SK-N-SH (cell line): Measurements from ENCODE around the gene HECTD2. TPM values are rescaled to one million over a fixed set of nuclear protein-coding genes. Genes with fewer than 3 reads are reported as not detected.

Source experiments
- CTCF ChIA-PET: fragments of 300-600, 350-600 bp; formaldehyde crosslinking; extraction: SDS; loops from one replicate; lab custom pipeline; 2021; lab: Yijun Ruan, JAX
- POLR2A ChIA-PET: fragments of 350-600 bp; sonication (Branson Sonifier 250); formaldehyde crosslinking; extraction: SDS; loops from one replicate; lab custom pipeline; 2020; ENCODE audit warnings: antibody characterized with exemption, inconsistent platforms; lab: Yijun Ruan, JAX
- DNase-seq: peaks from one replicate; pipeline ENCODE4 v3.0.0; 2012
- H2AFZ ChIP-seq: fragments of 200-600 bp; sonication (generic); 2 replicates; pipeline ENCODE4 v1.8.1; 2016; ENCODE audit warnings: antibody characterized with exemption, mild to moderate bottlenecking, low read depth
- H3F3A ChIP-seq: fragments of 200-600 bp; sonication (generic); replicated peaks from 2 replicates; pipeline ENCODE3; 2016; ENCODE audit warnings: antibody characterized with exemption, mild to moderate bottlenecking; ENCODE audit not compliant: insufficient read depth
- H3K27ac ChIP-seq, 2 experiments: fragments of 200-500 bp in 1 of 2; fragments of 200-600 bp in 1 of 2; sonication (Bioruptor generic) in 1 of 2; sonication (generic), shearing (Covaris generic) in 1 of 2; 2 replicates each; pipeline versions ENCODE4 v1.5.1 to v1.6.1; 2014 to 2016; ENCODE audit warnings: low read depth in 2 of 2, inconsistent platforms in 1 of 2, low read length in 1 of 2, mild to moderate bottlenecking in 1 of 2, mixed read lengths in 1 of 2
- H3K27me3 ChIP-seq: fragments of 200-600 bp; sonication (generic), shearing (Covaris generic); 2 replicates; pipeline ENCODE4 v1.6.1; 2016; ENCODE audit warnings: mixed run types; ENCODE audit not compliant: insufficient read depth
- H3K36me3 ChIP-seq, 2 experiments: fragments of 200-500 bp in 1 of 2; fragments of 200-600 bp in 1 of 2; sonication (Bioruptor generic) in 1 of 2; sonication (generic) in 1 of 2; replicated peaks in 1 of 2; 2 replicates each; pipeline versions ENCODE3 to v1.5.1; 2014 to 2016; ENCODE audit warnings: low read length in 1 of 2, mild to moderate bottlenecking in 1 of 2; ENCODE audit not compliant: insufficient read depth in 2 of 2, control insufficient read depth in 1 of 2
- H3K4me1 ChIP-seq, 2 experiments: fragments of 200-500 bp in 1 of 2; fragments of 200-600 bp in 1 of 2; sonication (Bioruptor generic) in 1 of 2; sonication (generic), shearing (Covaris generic) in 1 of 2; 2 replicates each; pipeline versions ENCODE4 v1.5.1 to v1.6.1; 2014 to 2016; ENCODE audit warnings: low read depth in 1 of 2, low read length in 1 of 2, mixed run types in 1 of 2; ENCODE audit not compliant: insufficient read depth in 2 of 2, control insufficient read depth in 1 of 2
- H3K4me2 ChIP-seq: fragments of 200-600 bp; sonication (generic), shearing (Covaris generic); 2 replicates; pipeline ENCODE4 v1.6.1; 2017; ENCODE audit warnings: mixed run types
- H3K4me3 ChIP-seq, 2 experiments: fragments of 200-500 bp in 1 of 2; fragments of 200-600 bp in 1 of 2; sonication (Bioruptor generic) in 1 of 2; sonication (generic), shearing (Covaris generic) in 1 of 2; 2 replicates each; pipeline versions ENCODE4 v1.5.1 to v1.8.1; 2014 to 2016; ENCODE audit warnings: low read depth in 2 of 2, inconsistent platforms in 1 of 2, low read length in 1 of 2, mild to moderate bottlenecking in 1 of 2, mixed read lengths in 1 of 2, moderate library complexity in 1 of 2
- H3K79me2 ChIP-seq: fragments of 200-600 bp; sonication (generic); 2 replicates; pipeline ENCODE4 v1.8.1; 2017; ENCODE audit warnings: mild to moderate bottlenecking; ENCODE audit not compliant: insufficient read depth
- H3K9ac ChIP-seq: fragments of 200-600 bp; sonication (generic); 2 replicates; pipeline ENCODE4 v1.6.1; 2017; ENCODE audit warnings: mixed run types
- H3K9me2 ChIP-seq: fragments of 200-600 bp; sonication (generic); 2 replicates; pipeline ENCODE4 v1.6.1; 2017; ENCODE audit warnings: mixed run types
- H3K9me3 ChIP-seq: fragments of 200-600 bp; sonication (generic); 2 replicates; pipeline ENCODE4 v1.6.1; 2017; ENCODE audit warnings: mixed run types, mild to moderate bottlenecking, moderate library complexity
- H4K20me1 ChIP-seq: fragments of 200-600 bp; sonication (generic); 2 replicates; pipeline ENCODE4 v1.6.1; 2017; ENCODE audit warnings: mild to moderate bottlenecking, mixed run types; ENCODE audit not compliant: insufficient read depth
- CTCF ChIP-seq: fragments of 200-600 bp; sonication (generic); IDR thresholded peaks from 2 replicates; pipeline ENCODE4 v1.6.1; 2017; ENCODE audit warnings: antibody characterized with exemption, mild to moderate bottlenecking, moderate library complexity
- ELF1 ChIP-seq: IDR thresholded peaks from 2 replicates; pipeline ENCODE4 v1.4.0; 2012
- EP300 ChIP-seq, 2 experiments: IDR thresholded peaks; 2 replicates each; pipeline versions ENCODE4 v1.4.0 to v1.6.1; 2012; ENCODE audit warnings: borderline replicate concordance in 1 of 2, low read depth in 1 of 2, low read length in 1 of 2
- GATA2 ChIP-seq: sonication (generic); formaldehyde crosslinking; IDR thresholded peaks from 2 replicates; pipeline ENCODE4 v1.5.0; 2020; ENCODE audit warnings: mild to moderate bottlenecking, missing genetic modification reagents
- JUND ChIP-seq: IDR thresholded peaks from 2 replicates; pipeline ENCODE4 v1.4.0; 2012
- MEF2A ChIP-seq: IDR thresholded peaks from 2 replicates; pipeline ENCODE4 v1.4.0; 2012; ENCODE audit warnings: low read depth, borderline replicate concordance
- NFIC ChIP-seq: IDR thresholded peaks from 2 replicates; pipeline ENCODE4 v1.4.0; 2012; ENCODE audit warnings: borderline replicate concordance
- NRF1 ChIP-seq: IDR thresholded peaks from 2 replicates; pipeline ENCODE4 v1.6.1; 2012; ENCODE audit warnings: low read depth, mild to moderate bottlenecking, low read length
- PBX3 ChIP-seq: IDR thresholded peaks from 2 replicates; pipeline ENCODE4; 2012
- RAD21 ChIP-seq: IDR thresholded peaks from 2 replicates; pipeline ENCODE4 v1.6.1; 2012; ENCODE audit warnings: mild to moderate bottlenecking, low read length
- SMC3 ChIP-seq: IDR thresholded peaks from 2 replicates; pipeline ENCODE4 v1.6.1; 2012; ENCODE audit warnings: low read depth, low read length, improper control_type of control experiment
- YY1 ChIP-seq: IDR thresholded peaks from 2 replicates; pipeline ENCODE4 v1.4.0; 2012; ENCODE audit warnings: low read depth, mild to moderate bottlenecking
- ZBTB33 ChIP-seq: IDR thresholded peaks from 2 replicates; pipeline ENCODE4 v1.4.0; 2012; ENCODE audit warnings: low read depth, borderline replicate concordance
- WGBS: methylation state at CpG from one replicate; pipeline ENCODE4 v1.1.6; 2017; ENCODE audit warnings: low lambda C conversion rate; 5-methylcytosine and 5-hydroxymethylcytosine counted together
- polyA plus RNA-seq, 3 experiments: library from polyadenylated mRNA; depleted of rRNA; stranded (reverse); fragments of >200 nt; gene quantifications; 2 replicates each; pipeline ENCODE4 v1.2.3, GENCODE V29; 2012
- TF ChIP-seq, protein P1 (sequence below): fragments of 150-350 bp; IDR thresholded peaks from 2 replicates; pipeline ENCODE4 v1.6.1; 2016; ENCODE audit warnings: mild to moderate bottlenecking, low read depth, low read length

HECTD2 gene
- polyA plus RNA-seq, 1 of the 3 experiments (the other 2 are of a cell fraction) = 4.1 TPM

DNA sequence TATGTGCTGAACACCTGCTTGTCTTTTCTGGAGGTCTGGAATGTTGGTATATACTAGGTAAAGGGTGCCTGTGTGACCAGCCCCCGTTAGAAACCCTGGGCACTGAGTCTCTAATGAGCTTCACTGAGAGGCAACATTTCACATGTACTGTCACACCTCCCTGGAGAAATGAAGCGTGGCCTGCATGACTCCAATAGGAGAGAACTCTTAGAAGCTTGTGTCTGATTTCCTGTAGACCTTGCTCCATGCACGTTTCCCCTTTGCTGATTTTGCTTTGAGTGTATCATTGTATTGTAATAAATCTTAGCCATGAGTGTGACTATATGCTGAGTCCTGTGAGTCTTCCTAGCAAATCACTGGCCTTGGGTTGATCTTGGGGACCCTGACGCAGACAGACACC is 139.9 kb downstream of the HECTD2 start (continued):
- no peak for TF ChIP-seq CTCF
- TF ChIP-seq JUND = no peak
- no peak for TF ChIP-seq EP300 (IDR thresholded peaks at IDR 0.05; ENCODE audit: borderline replicate concordance in 1 of 2, low read depth in 1 of 2, low read length in 1 of 2)
- TF ChIP-seq YY1 = no peak
- TF ChIP-seq NRF1 = no peak
- TF ChIP-seq GATA2 = no peak
- TF ChIP-seq SMC3 = no peak
- TF ChIP-seq ZBTB33 = no peak
- TF ChIP-seq MEF2A = no peak
- TF ChIP-seq PBX3 = no peak

DNA sequence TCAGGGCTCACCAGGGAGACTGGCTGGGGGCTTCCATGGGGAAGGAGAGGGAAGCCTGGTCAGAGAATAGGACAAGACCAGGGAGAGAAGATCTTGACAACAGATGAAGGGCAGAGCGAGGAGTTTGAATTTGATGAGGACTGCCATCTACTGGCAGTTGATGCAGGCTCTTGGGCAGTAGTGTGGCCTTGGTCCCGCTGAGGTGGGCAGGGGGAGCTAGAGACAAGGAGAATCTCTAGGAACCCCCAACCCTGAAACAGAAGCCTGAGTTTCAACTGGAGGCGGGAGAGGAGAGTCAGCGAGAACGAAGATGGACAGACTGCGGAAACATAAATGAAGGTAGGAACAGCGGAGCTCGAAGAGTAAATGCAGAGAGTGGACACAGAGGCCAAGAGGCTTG is 141.7 kb downstream of the HECTD2 start:
- Histone ChIP-seq H3K27me3 (no peaks in the 10 kb centered on the region), H3K4me1 (peaks cover 0 to 5% of the 10 kb centered on the region in 2 experiments; a peak in 2 of 4 replicates), H3K9me2 (no peaks in the 10 kb centered on the region), H3K9ac (no peak overlapping the region), H3K36me3 (no peaks in the 10 kb centered on the region), H3K27ac (no peak overlapping the region), H3K79me2 (no peaks in the 10 kb centered on the region), H3K4me3 (no peak overlapping the region), H3K4me2 (no peak overlapping the region), H2AFZ (no peak overlapping the region), H4K20me1 (no peaks in the 10 kb centered on the region), H3K9me3 (no peaks in the 10 kb centered on the region), H3F3A (no peaks in the 10 kb centered on the region)
- DNase-seq = peak; percentile 55
- ChIA-PET POLR2A (interaction anchor here (1.2 to 1.3 kb wide), 2 partner anchors 15 to 81 kb away, joined by 3 read pairs; partner anchors contain the start of gene PPP1R3C), CTCF (interaction anchor here (0.6 to 4.0 kb wide), 33 partner anchors 9 to 672 kb away, joined by 3 to 61 read pairs (median 4); partner anchors contain the start of gene PPP1R3C)
- WGBS = 81% methylated on average over 8 of the region's 8 CpGs
- peak; percentile 68 for TF ChIP-seq CTCF
- peak; percentile 77 for TF ChIP-seq RAD21
- TF ChIP-seq, protein P1, sequence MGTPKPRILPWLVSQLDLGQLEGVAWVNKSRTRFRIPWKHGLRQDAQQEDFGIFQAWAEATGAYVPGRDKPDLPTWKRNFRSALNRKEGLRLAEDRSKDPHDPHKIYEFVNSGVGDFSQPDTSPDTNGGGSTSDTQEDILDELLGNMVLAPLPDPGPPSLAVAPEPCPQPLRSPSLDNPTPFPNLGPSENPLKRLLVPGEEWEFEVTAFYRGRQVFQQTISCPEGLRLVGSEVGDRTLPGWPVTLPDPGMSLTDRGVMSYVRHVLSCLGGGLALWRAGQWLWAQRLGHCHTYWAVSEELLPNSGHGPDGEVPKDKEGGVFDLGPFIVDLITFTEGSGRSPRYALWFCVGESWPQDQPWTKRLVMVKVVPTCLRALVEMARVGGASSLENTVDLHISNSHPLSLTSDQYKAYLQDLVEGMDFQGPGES = no peak
- no peak for TF ChIP-seq NFIC
- no peak for TF ChIP-seq ELF1
- no peak for TF ChIP-seq GATA2
- TF ChIP-seq SMC3 = peak; percentile 78
